Sigmoid colon (tissue), 7 donors: ENCODE measurements around the gene VEGFA. TPM values are rescaled to one million over a fixed set of nuclear protein-coding genes. Genes with fewer than 3 reads are reported as not detected.

Experiments used
- DNase-seq: peaks from one replicate; pipeline ENCODE4 v3.0.0-alpha.2; 2019
- H3K27ac ChIP-seq, 4 donors: fragments of 200-600 bp; sonication (generic); one replicate each; pipeline ENCODE4 v1.5.1; 2016 to 2019; ENCODE audit warnings: mild to moderate bottlenecking in 1 of 4
- H3K27me3 ChIP-seq, 3 donors: fragments of 200-600 bp; sonication (generic); one replicate each; pipeline ENCODE4 v1.5.1; 2019; ENCODE audit warnings: mild to moderate bottlenecking in 1 of 3
- H3K36me3 ChIP-seq, 4 donors: fragments of 200-600 bp; sonication (generic); one replicate each; pipeline ENCODE4 v1.5.1; 2016 to 2019
- H3K4me1 ChIP-seq, 4 donors: fragments of 200-600 bp; sonication (generic); one replicate each; pipeline ENCODE4 v1.5.1; 2017 to 2019
- H3K4me3 ChIP-seq, 4 donors: fragments of 200-600 bp; sonication (generic); one replicate each; pipeline ENCODE4 v1.5.1; 2017 to 2019; ENCODE audit warnings: mild to moderate bottlenecking in 2 of 4, moderate library complexity in 1 of 4
- H3K9me3 ChIP-seq, 4 donors: fragments of 200-600 bp in 3 of 4; sonication (generic) in 3 of 4; one replicate each; pipeline versions ENCODE4 v1.5.1 to v1.6.1; 2013 to 2019
- EP300 ChIP-seq, 4 donors: sonication (generic); formaldehyde crosslinking; IDR thresholded peaks; one replicate each; pipeline ENCODE4 v1.6.1; 2017; ENCODE audit warnings: antibody characterized with exemption in 4 of 4
- POLR2A ChIP-seq, 2 donors: fragments of 450-650 bp; IDR thresholded peaks; one replicate each; pipeline ENCODE4 v1.6.1; 2016; ENCODE audit warnings: antibody characterized with exemption in 2 of 2, mild to moderate bottlenecking in 2 of 2, moderate library complexity in 2 of 2
- POLR2AphosphoS5 ChIP-seq, 4 donors: sonication (generic); formaldehyde crosslinking; IDR thresholded peaks; one replicate each; pipeline ENCODE4 v1.6.1; 2017; ENCODE audit warnings: antibody characterized with exemption in 4 of 4
- WGBS, 2 donors: extraction: QIAGEN DNeasy Blood & Tissue Kit; methylation state at CpG; one replicate each; pipeline ENCODE4 v1.1.7; 2013; 5-methylcytosine and 5-hydroxymethylcytosine counted together
- intact Hi-C: fragments of 100-400 bp; cut with DNase I; formaldehyde crosslinking; loops from one replicate; pipeline ENCODE4 v1.15.1; 2023
- polyA plus RNA-seq, 3 donors: library from polyadenylated mRNA; stranded (reverse); fragments of 200-250 nt; gene quantifications; one replicate each; pipeline ENCODE4 v1.2.3, GENCODE V29; 2013
- small RNA-seq, 3 donors: library from RNA; depleted of rRNA; stranded (forward); fragments of <200 nt; gene quantifications; one replicate each; pipeline ENCODE3, GENCODE V24; 2016
- total RNA-seq, 4 donors: library from RNA; depleted of rRNA; stranded (reverse); fragments of >200 nt; gene quantifications; one replicate each; pipeline ENCODE4 v1.1.0, GENCODE V29; 2016
- TF ChIP-seq, protein P1 (sequence below), 4 experiments: fragments of 450-650 bp in 3 of 4; fragments of 200-600 bp in 1 of 4; IDR thresholded peaks; one replicate each; pipeline ENCODE4 v1.5.1; 2016 to 2019; ENCODE audit warnings: antibody characterized with exemption in 4 of 4, mild to moderate bottlenecking in 3 of 4, moderate library complexity in 2 of 4
- donor health status: healthy with polysubstance abuse.
- donor health status: Bipolar disorder and iron deficiency.
- donor health status: healthy.

Gene VEGFA
- total and polyA plus RNA-seq, 7 donors: 11.1 to 111 (median 34.2) TPM

DNA sequence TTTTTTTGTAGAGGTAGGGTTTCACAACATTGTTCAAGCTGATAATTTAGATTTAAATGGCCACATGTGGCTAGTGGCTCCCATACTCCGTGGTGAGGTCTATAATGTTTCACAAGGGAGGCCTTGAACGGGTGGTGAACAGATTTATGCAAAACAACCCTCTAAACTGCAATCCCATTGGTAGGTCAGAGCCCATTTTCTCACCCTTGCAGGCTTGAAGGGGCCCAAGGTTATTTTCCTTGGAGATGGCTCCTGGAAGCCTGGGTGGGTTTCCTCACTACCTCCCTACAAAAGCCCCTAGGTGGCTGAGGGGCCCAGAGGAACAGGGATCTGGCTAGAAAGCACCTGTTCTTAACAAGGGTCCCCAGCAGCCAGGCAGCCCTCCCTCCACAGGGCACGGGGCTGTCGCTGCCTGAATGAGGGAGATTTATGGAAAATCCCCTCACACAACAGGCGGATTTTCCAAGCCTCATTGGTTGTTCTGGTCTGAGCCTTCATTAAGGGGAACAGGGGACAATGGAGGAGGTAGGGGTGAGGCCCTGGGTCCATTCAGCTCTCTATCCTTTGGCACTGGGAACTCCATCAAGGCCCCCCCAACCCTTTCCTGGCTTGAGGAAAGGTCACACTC, 64.6 kb downstream of the VEGFA start:
- Histone ChIP-seq H3K36me3 (no peaks in the 10 kb centered on the region), H3K4me3 (no peak overlapping the region), H3K27ac (no peak overlapping the region), H3K9me3 (no peaks in the 10 kb centered on the region), H3K4me1 (no peaks in the 10 kb centered on the region), H3K27me3 (no peaks in the 10 kb centered on the region)
- TF ChIP-seq POLR2AphosphoS5 (IDR thresholded peaks at IDR 0.05) (no peak), POLR2A (IDR thresholded peaks at IDR 0.05) (no peak), EP300 (IDR thresholded peaks at IDR 0.05) (no peak)
- TF ChIP-seq, protein P1, sequence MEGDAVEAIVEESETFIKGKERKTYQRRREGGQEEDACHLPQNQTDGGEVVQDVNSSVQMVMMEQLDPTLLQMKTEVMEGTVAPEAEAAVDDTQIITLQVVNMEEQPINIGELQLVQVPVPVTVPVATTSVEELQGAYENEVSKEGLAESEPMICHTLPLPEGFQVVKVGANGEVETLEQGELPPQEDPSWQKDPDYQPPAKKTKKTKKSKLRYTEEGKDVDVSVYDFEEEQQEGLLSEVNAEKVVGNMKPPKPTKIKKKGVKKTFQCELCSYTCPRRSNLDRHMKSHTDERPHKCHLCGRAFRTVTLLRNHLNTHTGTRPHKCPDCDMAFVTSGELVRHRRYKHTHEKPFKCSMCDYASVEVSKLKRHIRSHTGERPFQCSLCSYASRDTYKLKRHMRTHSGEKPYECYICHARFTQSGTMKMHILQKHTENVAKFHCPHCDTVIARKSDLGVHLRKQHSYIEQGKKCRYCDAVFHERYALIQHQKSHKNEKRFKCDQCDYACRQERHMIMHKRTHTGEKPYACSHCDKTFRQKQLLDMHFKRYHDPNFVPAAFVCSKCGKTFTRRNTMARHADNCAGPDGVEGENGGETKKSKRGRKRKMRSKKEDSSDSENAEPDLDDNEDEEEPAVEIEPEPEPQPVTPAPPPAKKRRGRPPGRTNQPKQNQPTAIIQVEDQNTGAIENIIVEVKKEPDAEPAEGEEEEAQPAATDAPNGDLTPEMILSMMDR (IDR thresholded peaks at IDR 0.05): no peak
- intact Hi-C loops: no loop called here
- DNase-seq: no peak
- WGBS, 2 donors: 84 to 88% methylated on average over 5 of the region's 5 CpGs

DNA sequence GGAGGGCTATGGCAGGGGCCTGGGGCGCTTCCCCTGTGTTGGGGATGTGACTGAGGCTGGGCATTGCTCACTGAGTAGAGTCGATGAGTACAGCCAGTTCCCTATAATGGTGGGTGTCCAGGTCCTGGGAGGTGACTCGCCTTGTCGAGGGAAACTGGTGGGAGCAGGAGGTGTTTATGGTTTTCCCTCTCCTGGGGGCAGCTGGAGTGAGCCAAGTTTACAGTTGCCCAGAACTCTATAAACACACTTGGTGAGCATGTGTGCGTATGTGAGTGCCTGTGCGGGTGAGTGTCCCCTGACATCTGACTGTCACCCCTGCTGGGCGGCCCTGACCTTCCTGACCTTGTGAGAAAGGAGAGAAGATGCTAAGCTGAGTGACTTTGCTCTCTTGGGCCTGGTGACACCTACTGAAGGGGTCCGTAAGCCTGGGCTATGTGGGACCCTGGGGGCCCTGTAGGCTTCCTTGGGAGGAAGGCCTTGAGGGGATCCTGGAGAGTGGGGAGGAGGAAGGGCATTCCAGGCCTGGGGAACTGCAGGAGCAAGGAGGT, 65.9 kb downstream of the VEGFA start:
- Histone ChIP-seq H3K4me1 (no peaks in the 10 kb centered on the region), H3K9me3 (no peaks in the 10 kb centered on the region), H3K27ac (no peak overlapping the region), H3K4me3 (no peak overlapping the region), H3K36me3 (no peaks in the 10 kb centered on the region), H3K27me3 (no peaks in the 10 kb centered on the region)
- WGBS, 2 donors: 87 to 88% methylated on average over 8 of the region's 8 CpGs
- TF ChIP-seq EP300 (IDR thresholded peaks at IDR 0.05) (no peak), POLR2A (IDR thresholded peaks at IDR 0.05) (no peak), POLR2AphosphoS5 (IDR thresholded peaks at IDR 0.05) (no peak)
- TF ChIP-seq, protein P1 (IDR thresholded peaks at IDR 0.05): no peak
- intact Hi-C loops: no loop called here
- no peak for DNase-seq

Small RNA genes lying within 50 kb of the gene (small RNA-seq; reads per million reads assigned to genes)
- gene AL136131.3: 0 reads per million in 3 donors

Other genes starting within 250 kb of the VEGFA start
- 10 to 100 TPM; 13.7 to 53.7 (median 14.7) TPM for gene XPO5, start 194.2 kb upstream of the VEGFA start, total RNA-seq
- gene XPO5, start 194.2 kb upstream of the VEGFA start, polyA plus RNA-seq: 10 to 100 TPM in 1 of 3 donors, 1 to 10 TPM in 2; 3.0 to 11.5 (median 7.8) TPM
- gene POLH, start 194.0 kb upstream of the VEGFA start, total RNA-seq: 1 to 10 TPM; 4.9 to 7.8 (median 6.3) TPM
- 1 to 10 TPM; 1.8 to 6.5 (median 3.0) TPM for gene POLH, start 194.0 kb upstream of the VEGFA start, polyA plus RNA-seq
- gene GTPBP2, start 140.9 kb upstream of the VEGFA start, total RNA-seq: 10 to 100 TPM; 26.8 to 36.6 (median 32.5) TPM
- gene GTPBP2, start 140.9 kb upstream of the VEGFA start, polyA plus RNA-seq: 10 to 100 TPM; 44.4 to 71.0 (median 70.5) TPM
- gene MAD2L1BP, start 134.4 kb upstream of the VEGFA start, total RNA-seq: 10 to 100 TPM; 13.0 to 32.3 (median 29.8) TPM
- gene MAD2L1BP, start 134.4 kb upstream of the VEGFA start, polyA plus RNA-seq: 10 to 100 TPM; 41.9 to 68.7 (median 49.2) TPM
- gene RSPH9, start 125.2 kb upstream of the VEGFA start, total RNA-seq: under 1 TPM in 3 of 4 donors, not detected in 1; under 0.01 to 0.68 (median 0.16) TPM
- under 1 TPM; 0.25 to 0.60 (median 0.46) TPM for gene RSPH9, start 125.2 kb upstream of the VEGFA start, polyA plus RNA-seq
- gene MRPS18A, start 82.4 kb upstream of the VEGFA start, total RNA-seq: 10 to 100 TPM; 28.8 to 43.9 (median 34.1) TPM
- 10 to 100 TPM; 72.1 to 93.2 (median 90.2) TPM for gene MRPS18A, start 82.4 kb upstream of the VEGFA start, polyA plus RNA-seq